H1 (cell line): ENCODE data around the gene CCDC102A. TPM values are rescaled to one million over a fixed set of nuclear protein-coding genes. Genes with fewer than 3 reads are reported as not detected.
A peak's percentile ranks its signal among the peaks of the same experiment; 100 is the strongest.

Source experiments
- CTCF ChIA-PET: fragments of 300-600 bp; sonication (Branson Sonifier 250); formaldehyde crosslinking; loops from one replicate; lab custom pipeline; 2021; ENCODE audit not compliant: partially characterized antibody; lab: Charles Lee
- POLR2A ChIA-PET: fragments of 300-600 bp; sonication (Branson Sonifier 250); formaldehyde crosslinking; loops from one replicate; lab custom pipeline; 2021; ENCODE audit warnings: inconsistent platforms; ENCODE audit not compliant: partially characterized antibody; lab: Charles Lee
- DNase-seq, 2 experiments: peaks; one replicate each; pipeline versions ENCODE4 v3.0.0 to v3.0.0-alpha.2; 2010 to 2022; ENCODE audit warnings: low spot score in 2 of 2, low read depth in 1 of 2, mixed read lengths in 1 of 2
- FAIRE-seq: peaks from 2 replicates; lab custom pipeline; 2011; peaks lifted over from hg19 to GRCh38; lab: Jason Lieb, UNC
- H2AFZ ChIP-seq: 2 replicates; pipeline ENCODE4 v1.8.1; 2012; ENCODE audit warnings: low read length, inconsistent platforms
- H2AK5ac ChIP-seq: 2 replicates; pipeline ENCODE4 v1.6.1; 2013; ENCODE audit warnings: low read depth, low read length
- H2BK120ac ChIP-seq: replicated peaks from 2 replicates; pipeline ENCODE3; 2013; ENCODE audit warnings: low read depth, low read length, inconsistent platforms
- H2BK12ac ChIP-seq: 2 replicates; pipeline ENCODE4 v1.6.1; 2013; ENCODE audit warnings: low read depth, low read length
- H2BK15ac ChIP-seq: 2 replicates; pipeline ENCODE4 v1.6.1; 2013; ENCODE audit warnings: low read length
- H2BK20ac ChIP-seq: 2 replicates; pipeline ENCODE4 v1.6.1; 2013; ENCODE audit warnings: low read length
- H2BK5ac ChIP-seq: 2 replicates; pipeline ENCODE4 v1.6.1; 2013; ENCODE audit warnings: low read depth, low read length
- H3K14ac ChIP-seq: 2 replicates; pipeline ENCODE4 v1.6.1; 2013; ENCODE audit warnings: inconsistent platforms; ENCODE audit not compliant: insufficient read length
- H3K18ac ChIP-seq: 2 replicates; pipeline ENCODE4 v1.6.1; 2013; ENCODE audit warnings: low read length; ENCODE audit errors: extremely low read depth
- H3K23ac ChIP-seq: 2 replicates; pipeline ENCODE4 v1.6.1; 2013; ENCODE audit warnings: inconsistent platforms; ENCODE audit not compliant: insufficient read length
- H3K23me2 ChIP-seq: 2 replicates; pipeline ENCODE4 v1.6.1; 2013; ENCODE audit warnings: low read depth, low read length
- H3K27ac ChIP-seq: 2 replicates; pipeline ENCODE4 v1.6.1; 2011; ENCODE audit warnings: low read depth, low read length, inconsistent platforms
- H3K27me3 ChIP-seq, 4 experiments: replicated peaks in 1 of 4; 1 replicate in 1 of 4; 2 replicates in 3 of 4; pipeline versions ENCODE4 v1.6.1 to v1.8.1; 2011 to 2013; ENCODE audit warnings: low read length in 3 of 4, mild to moderate bottlenecking in 3 of 4, inconsistent platforms in 2 of 4, mixed read lengths in 2 of 4, moderate library complexity in 1 of 4; ENCODE audit not compliant: control insufficient read depth in 3 of 4, insufficient read depth in 3 of 4; ENCODE audit errors: extremely low read depth in 1 of 4
- H3K36me3 ChIP-seq, 4 experiments: 2 replicates each; pipeline versions ENCODE4 v1.6.1 to v1.8.1; 2011 to 2013; ENCODE audit warnings: mild to moderate bottlenecking in 4 of 4, low read length in 3 of 4, moderate library complexity in 2 of 4, control low read depth in 1 of 4, inconsistent platforms in 1 of 4; ENCODE audit not compliant: insufficient read depth in 4 of 4, control insufficient read depth in 2 of 4
- H3K4ac ChIP-seq: replicated peaks from 2 replicates; pipeline ENCODE3; 2013; ENCODE audit warnings: low read length, low read depth, mixed read lengths, inconsistent platforms; ENCODE audit not compliant: insufficient read length
- H3K4me1 ChIP-seq, 4 experiments: replicated peaks in 1 of 4; 1 replicate in 1 of 4; 2 replicates in 3 of 4; pipeline versions ENCODE4 v1.6.1 to v1.8.1; 2011 to 2013; ENCODE audit warnings: low read length in 3 of 4, inconsistent platforms in 2 of 4, mixed read lengths in 1 of 4; ENCODE audit not compliant: insufficient read depth in 4 of 4, control insufficient read depth in 3 of 4
- H3K4me2 ChIP-seq, 2 experiments: 2 replicates each; pipeline versions ENCODE4 v1.6.1 to v1.8.1; 2011 to 2013; ENCODE audit warnings: low read depth in 2 of 2, low read length in 2 of 2, control low read depth in 1 of 2, inconsistent platforms in 1 of 2, mild to moderate bottlenecking in 1 of 2; ENCODE audit not compliant: insufficient read depth in 1 of 2
- H3K4me3 ChIP-seq, 4 experiments: fragments of 200-600, 300-600 bp in 1 of 4; sonication (generic), shearing (Covaris generic), sonication (Bioruptor Twin) in 1 of 4; 2 replicates each; pipeline versions ENCODE4 v1.5.1 to v1.8.1; 2011 to 2016; ENCODE audit warnings: low read length in 4 of 4, low read depth in 3 of 4, control low read depth in 2 of 4, inconsistent platforms in 2 of 4, mild to moderate bottlenecking in 2 of 4, mixed read lengths in 1 of 4, moderate library complexity in 1 of 4; ENCODE audit not compliant: insufficient read depth in 2 of 4; ENCODE audit errors: extremely low read depth in 1 of 4
- H3K56ac ChIP-seq: replicated peaks from 2 replicates; pipeline ENCODE3; 2013; ENCODE audit warnings: low read depth, mild to moderate bottlenecking, mixed read lengths, low read length, inconsistent platforms; ENCODE audit not compliant: insufficient read length
- H3K79me1 ChIP-seq: 2 replicates; pipeline ENCODE4 v1.6.1; 2013; ENCODE audit warnings: low read depth, low read length, control low read depth
- H3K79me2 ChIP-seq, 2 experiments: 2 replicates each; pipeline versions ENCODE4 v1.6.1 to v1.8.1; 2012 to 2013; ENCODE audit warnings: low read length in 2 of 2, mild to moderate bottlenecking in 2 of 2, inconsistent platforms in 1 of 2; ENCODE audit not compliant: insufficient read depth in 2 of 2, control insufficient read depth in 1 of 2
- H3K9ac ChIP-seq, 4 experiments: replicated peaks in 1 of 4; 1 replicate in 1 of 4; 2 replicates in 3 of 4; pipeline versions ENCODE4 v1.6.1 to v1.8.1; 2011 to 2013; ENCODE audit warnings: low read depth in 3 of 4, low read length in 3 of 4, control low read depth in 2 of 4, mild to moderate bottlenecking in 2 of 4, moderate library complexity in 2 of 4, inconsistent platforms in 1 of 4; ENCODE audit errors: extremely low read depth in 1 of 4
- H3K9me3 ChIP-seq, 2 experiments: 2 replicates each; pipeline versions ENCODE4 v1.6.1 to v1.8.1; 2012 to 2013; ENCODE audit warnings: mild to moderate bottlenecking in 2 of 2, moderate library complexity in 2 of 2, control low read depth in 1 of 2, inconsistent platforms in 1 of 2, low read depth in 1 of 2, low read length in 1 of 2, mixed read lengths in 1 of 2; ENCODE audit not compliant: insufficient read depth in 2 of 2
- H4K20me1 ChIP-seq, 2 experiments: replicated peaks in 1 of 2; 2 replicates each; pipeline versions ENCODE3 to v1.8.1; 2011 to 2013; ENCODE audit warnings: inconsistent platforms in 2 of 2, low read length in 2 of 2, mild to moderate bottlenecking in 1 of 2; ENCODE audit not compliant: insufficient read depth in 2 of 2, control insufficient read depth in 1 of 2
- H4K5ac ChIP-seq: 2 replicates; pipeline ENCODE4 v1.6.1; 2013; ENCODE audit warnings: low read length, low read depth, mixed read lengths, inconsistent platforms; ENCODE audit not compliant: insufficient read length
- H4K8ac ChIP-seq: 2 replicates; pipeline ENCODE4 v1.8.0; 2013; ENCODE audit warnings: mild to moderate bottlenecking, moderate library complexity, low read length, inconsistent platforms; ENCODE audit not compliant: insufficient read depth; ENCODE audit errors: extremely low read depth
- H4K91ac ChIP-seq: replicated peaks from 2 replicates; pipeline ENCODE3; 2013; ENCODE audit warnings: low read length, mixed read lengths, inconsistent platforms; ENCODE audit not compliant: insufficient read length
- CBX5 ChIP-seq: fragments of 300-800, 300-1000 bp; sonication (generic); IDR thresholded peaks from 2 replicates; pipeline ENCODE4 v1.7.1; 2016; ENCODE audit warnings: antibody characterized with exemption, low read length, low read depth
- CBX8 ChIP-seq: fragments of 300-800, 300-1000 bp; sonication (generic); IDR thresholded peaks from 2 replicates; pipeline ENCODE4 v1.7.1; 2016; ENCODE audit warnings: low read depth, low read length, borderline replicate concordance
- CEBPB ChIP-seq: IDR thresholded peaks from 2 replicates; pipeline ENCODE4 v1.6.1; 2012; ENCODE audit warnings: low read depth, low read length
- CREB1 ChIP-seq: IDR thresholded peaks from 2 replicates; pipeline ENCODE4 v1.6.1; 2012; ENCODE audit warnings: inconsistent platforms
- GABPA ChIP-seq: IDR thresholded peaks from 2 replicates; pipeline ENCODE4 v1.6.1; 2011; ENCODE audit warnings: mild to moderate bottlenecking, low read length, moderate library complexity, borderline replicate concordance; ENCODE audit not compliant: insufficient read depth
- NANOG ChIP-seq: IDR thresholded peaks from 2 replicates; pipeline ENCODE4 v1.6.1; 2011; ENCODE audit warnings: low read length, low read depth, mild to moderate bottlenecking, inconsistent platforms; ENCODE audit not compliant: insufficient read depth, poor library complexity, severe bottlenecking
- PHF8 ChIP-seq: fragments of 200-600 bp; sonication (generic); conservative IDR thresholded peaks from 2 replicates; pipeline ENCODE4 v1.7.1; 2012; ENCODE audit warnings: low read depth, mild to moderate bottlenecking, inconsistent platforms, low read length, moderate library complexity
- RNF2 ChIP-seq: fragments of 200-900, 300-1000 bp; sonication (generic); IDR thresholded peaks from 2 replicates; pipeline ENCODE4 v1.7.1; 2016; ENCODE audit warnings: borderline replicate concordance, low read depth, mild to moderate bottlenecking, antibody characterized with exemption, low read length; ENCODE audit not compliant: poor library complexity, severe bottlenecking; ENCODE audit errors: missing control alignments
- YY1 ChIP-seq: IDR thresholded peaks from 2 replicates; pipeline ENCODE4 v1.6.1; 2011; ENCODE audit warnings: low read depth, mild to moderate bottlenecking, low read length
- WGBS, 2 experiments: shearing (Covaris generic) in 1 of 2; methylation state at CpG; one replicate each; pipeline versions ENCODE4 v1.1.6 to v1.1.7; 2013 to 2015; ENCODE audit warnings: low lambda C conversion rate in 2 of 2, mixed read lengths in 2 of 2, inconsistent platforms in 1 of 2, low coverage in 1 of 2, missing lambda C conversion rate in 1 of 2; ENCODE audit not compliant: insufficient replicate concordance in 2 of 2, insufficient coverage in 1 of 2, insufficient read length in 1 of 2; ENCODE audit errors: extremely low coverage in 1 of 2, missing lambda C conversion rate in 1 of 2; 5-methylcytosine and 5-hydroxymethylcytosine counted together
- polyA plus RNA-seq, 7 experiments: library from polyadenylated mRNA; depleted of rRNA in 3 of 7; stranded (reverse) in 5 of 7; unstranded in 2 of 7; fragments of >200 nt in 5 of 7; fragments of 200-250 nt in 2 of 7; gene quantifications; 1 replicate in 5 of 7; 2 replicates in 1 of 7; 4 replicates in 1 of 7; pipeline versions ENCODE4 v1.2.1 to v1.2.3, GENCODE V29; 2011 to 2013; ENCODE audit warnings: missing spikeins in 2 of 7, mixed read lengths in 2 of 7
- total RNA-seq: library from RNA; stranded (reverse); fragmentation: NEBNext Ultra II Directional; extraction: Animal tissue kit (Norgen Biotek cat#: 25700); gene quantifications from 2 replicates; pipeline ENCODE4 v1.2.1, GENCODE V29; 2021
- TF ChIP-seq, protein P1 (sequence below), 3 experiments: IDR thresholded peaks; 1 replicate in 2 of 3; 2 replicates in 1 of 3; pipeline versions ENCODE4 v1.5.1 to v1.6.1; 2011; ENCODE audit warnings: low read length in 3 of 3, mild to moderate bottlenecking in 3 of 3, inconsistent platforms in 2 of 3, low read depth in 1 of 3, moderate library complexity in 1 of 3; ENCODE audit not compliant: insufficient read depth in 1 of 3; ENCODE audit errors: control extremely low read depth in 1 of 3

Gene CCDC102A
- total and polyA plus RNA-seq, 2 of the 8 experiments (the other 6 are each of a cell fraction or from before 2014, with no cell fraction given), result 4.0 to 7.5 TPM

DNA sequence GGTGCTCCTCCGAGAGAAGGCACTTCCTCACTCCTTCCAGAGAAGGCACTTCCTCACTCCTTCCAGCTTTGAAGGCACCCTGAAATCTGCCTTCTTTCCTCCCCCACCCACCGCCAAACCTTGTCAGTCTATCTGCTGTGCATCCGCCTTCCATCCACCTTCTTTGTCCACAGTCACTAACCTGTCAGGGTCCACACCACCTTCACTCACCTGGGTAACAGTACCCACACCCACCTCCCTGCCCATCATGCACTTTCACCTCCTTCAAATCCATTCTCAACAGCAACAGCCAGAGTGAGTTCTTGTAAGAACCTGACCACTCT is 5.2 kb downstream of the CCDC102A start:
- DNase-seq, result no peak
- H3K18ac ChIP-seq, result no peak overlapping the region
- no peak overlapping the region for H3K27ac ChIP-seq
- peaks cover 6 to 25% of the 10 kb centered on the region in 2 experiments for H4K20me1 ChIP-seq
- no peak for FAIRE-seq
- 88% methylated on average over 3 of the region's 3 CpGs; no CpG with 5 or more reads in 1 of the 2 experiments for WGBS, 2 experiments
- no peak overlapping the region for H4K91ac ChIP-seq
- no peak overlapping the region for H2AK5ac ChIP-seq
- H3K9me3 ChIP-seq, result no peaks in the 10 kb centered on the region
- H3K23me2 ChIP-seq, result peaks cover 8% of the 10 kb centered on the region; the same call in 1 of the 2 replicates
- no peak overlapping the region for H2BK5ac ChIP-seq
- H2BK20ac ChIP-seq, result no peak overlapping the region
- H4K8ac ChIP-seq, result no peak overlapping the region
- ChIA-PET POLR2A (interaction anchor here (1.0 to 9.1 kb wide), 4 partner anchors 11 to 55 kb away, joined by 4 to 67 read pairs (median 5); partner anchors contain the start of genes ADGRG5 and DOK4), CTCF (interaction anchor here (1.1 kb wide), 3 partner anchors 10 to 159 kb away, joined by 3 to 5 read pairs (median 3); partner anchors contain the start of gene CX3CL1)
- no peak overlapping the region; a peak in 1 of 4 replicates for H3K4me2 ChIP-seq
- no peak overlapping the region for H3K56ac ChIP-seq
- no peak overlapping the region for H3K4ac ChIP-seq
- no peak overlapping the region for H3K14ac ChIP-seq
- no peak overlapping the region for H3K4me3 ChIP-seq
- 0 out of 2 replicates have a peak overlapping the region, but pooled peaks have one; percentile 61 for H2BK15ac ChIP-seq
- H2BK12ac ChIP-seq, result no peak overlapping the region
- no peak overlapping the region for H4K5ac ChIP-seq
- H3K36me3 ChIP-seq, result no peaks in the 10 kb centered on the region; a peak in 1 of 8 replicates
- H2AFZ ChIP-seq, result no peak overlapping the region
- H3K23ac ChIP-seq, result no peak overlapping the region
- H3K4me1 ChIP-seq, result peaks cover 4 to 46% (median 29%) of the 10 kb centered on the region in 4 experiments
- H2BK120ac ChIP-seq, result no peak overlapping the region
- H3K27me3 ChIP-seq, result peaks cover 0 to 13% (median 4%) of the 10 kb centered on the region in 4 experiments; a peak in 4 of 7 replicates
- peaks cover 10% of the 10 kb centered on the region for H3K79me1 ChIP-seq
- H3K79me2 ChIP-seq, result peaks cover 0 to 18% of the 10 kb centered on the region in 2 experiments; a peak in 1 of 4 replicates
- H3K9ac ChIP-seq, result no peak overlapping the region
- TF ChIP-seq NANOG (no peak), CBX5 (no peak), RNF2 (no peak), CREB1 (no peak), GABPA (no peak), CEBPB (no peak), PHF8 (no peak), CBX8 (no peak), YY1 (no peak)
- TF ChIP-seq, protein P1, sequence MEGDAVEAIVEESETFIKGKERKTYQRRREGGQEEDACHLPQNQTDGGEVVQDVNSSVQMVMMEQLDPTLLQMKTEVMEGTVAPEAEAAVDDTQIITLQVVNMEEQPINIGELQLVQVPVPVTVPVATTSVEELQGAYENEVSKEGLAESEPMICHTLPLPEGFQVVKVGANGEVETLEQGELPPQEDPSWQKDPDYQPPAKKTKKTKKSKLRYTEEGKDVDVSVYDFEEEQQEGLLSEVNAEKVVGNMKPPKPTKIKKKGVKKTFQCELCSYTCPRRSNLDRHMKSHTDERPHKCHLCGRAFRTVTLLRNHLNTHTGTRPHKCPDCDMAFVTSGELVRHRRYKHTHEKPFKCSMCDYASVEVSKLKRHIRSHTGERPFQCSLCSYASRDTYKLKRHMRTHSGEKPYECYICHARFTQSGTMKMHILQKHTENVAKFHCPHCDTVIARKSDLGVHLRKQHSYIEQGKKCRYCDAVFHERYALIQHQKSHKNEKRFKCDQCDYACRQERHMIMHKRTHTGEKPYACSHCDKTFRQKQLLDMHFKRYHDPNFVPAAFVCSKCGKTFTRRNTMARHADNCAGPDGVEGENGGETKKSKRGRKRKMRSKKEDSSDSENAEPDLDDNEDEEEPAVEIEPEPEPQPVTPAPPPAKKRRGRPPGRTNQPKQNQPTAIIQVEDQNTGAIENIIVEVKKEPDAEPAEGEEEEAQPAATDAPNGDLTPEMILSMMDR (IDR thresholded peaks at IDR 0.05; ENCODE audit: control extremely low read depth in 1 of 3, insufficient read depth in 1 of 3, low read depth in 1 of 3, low read length in 3 of 3), result no peak
